Suppressor macrophage treated with lipopolysaccharide for 4 hours (primary cell): ENCODE data around the gene CREBRF.

ENCODE experiments used
- DNase-seq: peaks from one replicate; pipeline ENCODE4 v3.0.0-alpha.2; 2020

CREBRF gene

GRCh38 chr5:173158366-173158765 lies 102.2 kb downstream of the CREBRF start:
- no peak for DNase-seq

DNA sequence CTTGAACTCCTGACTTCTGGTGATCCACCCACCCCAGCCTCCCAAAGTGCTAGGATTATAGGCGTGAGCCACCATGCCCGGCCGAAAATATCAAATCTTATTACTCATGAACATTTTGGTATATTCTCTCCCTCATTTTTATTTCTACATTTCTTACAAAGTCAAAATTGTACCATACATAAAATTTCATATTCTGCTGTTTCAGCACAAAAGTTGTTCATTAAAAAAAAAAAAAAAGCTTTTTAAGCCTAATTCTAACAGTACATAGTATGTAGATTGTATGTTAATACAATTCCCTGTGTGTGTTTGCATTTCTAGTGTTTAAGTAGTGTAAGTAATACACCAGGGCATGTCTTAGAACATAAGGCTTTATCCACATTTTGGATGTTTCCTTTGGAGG lies 103.1 kb downstream of the CREBRF start:
- no peak for DNase-seq

DNA sequence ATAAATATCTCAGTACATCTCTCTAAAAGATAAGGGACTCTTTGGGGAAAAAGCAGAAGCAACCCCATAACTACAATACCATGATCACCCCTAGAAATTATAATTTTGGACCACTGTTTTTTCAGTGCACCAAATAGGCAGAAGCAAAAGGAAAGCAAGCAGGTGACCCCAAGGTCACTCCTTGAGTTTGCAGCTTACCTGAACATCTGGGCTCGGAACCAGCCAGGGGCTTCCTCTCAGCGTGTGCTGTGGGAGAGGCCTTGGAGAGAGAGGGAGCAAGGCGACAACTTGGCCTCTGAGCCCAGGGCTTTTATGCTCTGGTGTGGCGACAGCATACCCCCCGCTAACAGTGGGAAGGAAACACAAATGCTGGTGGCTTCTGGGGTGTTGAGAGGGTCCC lies 105.0 kb downstream of the CREBRF start:
- no peak for DNase-seq

DNA sequence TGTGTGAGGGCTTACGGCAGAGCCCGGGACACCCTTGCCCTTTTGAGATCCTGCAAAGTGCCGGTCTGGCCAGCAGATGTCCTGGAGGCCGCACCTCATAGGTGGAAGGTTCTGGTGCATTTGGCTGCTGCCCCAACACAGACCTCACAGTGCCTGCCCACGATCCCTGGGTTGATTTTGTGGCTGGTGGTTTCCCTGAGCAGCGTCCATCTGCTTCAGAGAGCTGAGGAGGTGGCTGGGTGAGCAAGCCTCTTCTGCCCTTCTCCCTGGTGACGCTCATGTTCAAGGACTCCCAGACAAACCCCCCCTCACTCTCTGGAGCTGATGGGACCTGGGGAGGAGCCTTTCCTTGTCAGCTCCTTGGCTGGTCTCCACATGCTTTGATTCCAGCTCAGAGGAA lies 107.1 kb downstream of the CREBRF start:
- no peak for DNase-seq

DNA sequence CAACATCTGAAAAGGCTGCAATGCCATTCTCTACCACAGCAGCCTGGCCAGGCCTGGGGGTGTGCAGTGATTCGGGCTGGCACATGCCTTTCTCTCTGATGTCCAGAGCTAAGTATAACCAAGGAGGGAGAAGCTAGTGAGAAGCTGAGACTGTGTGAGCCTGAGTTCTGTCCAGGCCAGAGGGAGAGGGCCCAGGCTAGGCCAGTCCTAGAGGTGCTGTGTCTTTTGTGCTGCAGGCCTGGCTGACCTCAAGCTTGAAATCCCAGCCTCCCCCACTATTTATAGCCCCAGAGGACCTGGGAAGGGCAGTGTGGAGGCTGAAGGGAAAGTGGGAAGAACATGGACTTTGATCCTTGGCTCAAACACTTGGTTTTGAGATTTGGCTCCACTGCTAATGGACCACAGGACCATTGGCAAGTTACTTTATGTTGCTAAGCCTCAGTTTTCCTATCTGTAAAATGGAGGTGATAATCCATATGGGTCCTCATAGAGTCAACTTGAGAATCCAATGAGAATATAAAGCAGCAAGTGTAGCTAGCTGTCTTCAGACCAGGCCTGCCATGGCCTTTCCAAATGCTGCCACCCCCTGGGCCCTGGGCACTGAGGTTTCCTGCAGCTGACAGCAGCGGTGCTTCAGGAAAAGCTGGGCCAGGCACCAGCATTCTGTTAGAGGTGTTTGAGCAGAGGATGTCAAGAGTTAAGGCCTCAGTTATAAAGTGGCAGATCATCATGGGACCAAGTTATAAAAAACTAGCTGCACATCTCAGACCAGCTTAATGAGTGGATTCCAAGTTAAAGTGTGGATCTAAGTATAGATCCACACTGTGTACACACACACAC lies 109.2 kb downstream of the CREBRF start:
- no peak for DNase-seq

- DNase-seq, result no peak
Measured at GRCh38 chr5:173172166-173172565, 116.0 kb downstream of the CREBRF start.

DNA sequence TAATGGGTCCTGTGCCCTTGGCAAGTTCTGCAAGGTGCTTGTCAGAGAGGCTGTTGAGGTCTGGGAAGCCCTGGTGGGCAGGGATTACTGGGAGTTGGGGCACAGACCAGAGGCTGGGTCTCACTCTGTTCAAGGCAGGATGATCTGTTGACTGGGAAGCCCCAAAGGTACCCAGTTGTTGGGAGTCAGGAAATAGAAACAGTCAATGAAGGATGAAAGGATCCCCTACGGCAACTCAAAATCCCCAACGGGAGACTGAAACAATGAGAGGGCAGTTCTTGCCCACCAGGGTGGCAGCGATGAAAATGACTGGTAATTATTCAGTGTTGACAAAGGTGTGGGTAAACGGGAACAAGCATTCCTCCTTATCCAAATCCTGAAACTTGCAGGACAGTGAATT lies 119.4 kb downstream of the CREBRF start:
- DNase-seq, result no peak

DNA sequence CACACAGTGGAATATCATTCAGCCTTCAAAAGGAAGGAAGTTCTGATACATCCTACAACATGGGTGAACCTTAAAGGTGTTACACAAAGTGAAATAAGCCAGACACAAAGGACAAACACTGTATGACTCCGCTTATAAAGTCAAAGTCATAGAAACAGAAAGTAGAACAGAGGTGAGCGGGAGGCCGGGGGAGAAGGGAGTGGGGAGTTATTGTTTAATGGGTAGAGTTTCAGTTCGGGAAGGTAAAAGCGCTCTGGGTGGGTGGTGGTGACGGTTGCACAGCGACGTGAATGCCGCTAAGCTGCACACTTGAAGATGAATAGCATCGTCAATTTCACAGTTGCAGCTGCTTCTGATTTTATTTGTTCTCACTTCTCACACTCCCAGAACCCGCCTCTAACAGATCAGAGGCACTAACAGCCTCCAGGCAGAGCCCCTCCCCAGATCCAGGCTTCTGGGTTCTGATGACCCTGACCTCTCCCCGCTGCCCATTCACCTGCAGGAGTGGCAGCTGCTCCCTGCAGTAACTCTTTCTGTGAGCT lies 122.3 kb downstream of the CREBRF start:
- no peak for DNase-seq

- no peak for DNase-seq
Measured at GRCh38 chr5:173180331-173180730, 124.2 kb downstream of the CREBRF start.

- no peak for DNase-seq
Measured at GRCh38 chr5:173187054-173187743, 131.0 kb downstream of the CREBRF start.

DNA sequence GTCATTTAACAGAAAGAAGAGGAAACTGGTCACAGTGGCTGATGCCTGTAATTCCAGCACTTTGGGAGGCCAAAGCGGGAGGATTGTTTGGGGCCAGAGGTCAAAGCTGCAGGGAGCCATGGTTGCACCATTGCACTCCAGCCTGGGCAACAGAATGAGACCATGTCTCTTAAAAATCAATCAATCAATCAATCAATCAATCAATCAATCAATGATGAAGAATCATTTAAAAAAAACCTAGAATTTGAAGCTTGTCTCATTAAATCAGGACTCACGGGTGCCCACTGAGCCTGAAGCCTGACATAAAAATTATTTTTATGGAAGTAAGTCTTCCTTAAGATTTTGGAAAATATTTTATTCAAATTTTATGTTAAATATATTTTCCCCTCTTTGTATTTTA lies 132.1 kb downstream of the CREBRF start:
- no peak for DNase-seq
